Panc1 (cell line): ENCODE measurements around the gene PIP5K1C. TPM values are rescaled to one million over a fixed set of nuclear protein-coding genes. Genes with fewer than 3 reads are reported as not detected.

Experiments used
- ATAC-seq: fragments of 200-7000 bp; cut with Tn5 transposase; 2 replicates; pipeline ENCODE4 v1.9.1; 2020; ENCODE audit warnings: mild to moderate bottlenecking, moderate library complexity
- BruUV-seq: library from RNA; stranded (reverse); fragments of 400-500 nt; replicated peaks from 2 replicates; lab custom pipeline; 2021; lab: Mats Ljungman, UMichigan
- CTCF ChIA-PET: fragments of 300-600 bp; sonication (Branson Sonifier 250); formaldehyde crosslinking; loops from one replicate; lab custom pipeline; 2022; ENCODE audit warnings: antibody characterized with exemption; lab: Charles Lee
- POLR2A ChIA-PET: fragments of 300-600 bp; sonication (Branson Sonifier 250); formaldehyde crosslinking; loops from one replicate; lab custom pipeline; 2022; ENCODE audit warnings: antibody characterized with exemption; lab: Charles Lee
- DNase-seq: peaks from one replicate; pipeline ENCODE4 v3.0.0-alpha.2; 2010; ENCODE audit warnings: low read depth, low spot score
- H3K27ac ChIP-seq: 2 replicates; pipeline ENCODE4 v1.5.1; 2011; ENCODE audit warnings: mild to moderate bottlenecking, low read length, inconsistent platforms
- H3K27me3 ChIP-seq: fragments of 200-500 bp; sonication (Bioruptor generic); 2 replicates; pipeline ENCODE4 v1.6.0; 2014; ENCODE audit warnings: low read length, inconsistent platforms; ENCODE audit not compliant: control insufficient read depth, insufficient read depth
- H3K36me3 ChIP-seq: fragments of 200-500 bp; sonication (Bioruptor generic); 2 replicates; pipeline ENCODE4 v1.5.1; 2014; ENCODE audit warnings: inconsistent platforms, mild to moderate bottlenecking, low read length, moderate library complexity; ENCODE audit not compliant: control insufficient read depth, insufficient read depth
- H3K4me1 ChIP-seq: 2 replicates; pipeline ENCODE4 v1.5.1; 2011; ENCODE audit warnings: inconsistent platforms, mild to moderate bottlenecking, low read length, moderate library complexity; ENCODE audit not compliant: control insufficient read depth, insufficient read depth
- H3K4me3 ChIP-seq, 2 experiments: 2 replicates each; pipeline ENCODE4 v1.5.1; 2011 to 2012; ENCODE audit warnings: low read depth in 2 of 2, low read length in 2 of 2, mild to moderate bottlenecking in 2 of 2, inconsistent platforms in 1 of 2, moderate library complexity in 1 of 2
- H3K9me3 ChIP-seq: fragments of 200-500 bp; sonication (Bioruptor generic); 2 replicates; pipeline ENCODE4 v1.5.1; 2014; ENCODE audit warnings: low read depth, mild to moderate bottlenecking, inconsistent platforms, low read length, moderate library complexity; ENCODE audit not compliant: control insufficient read depth, insufficient read depth
- POLR2AphosphoS5 ChIP-seq: IDR thresholded peaks from 2 replicates; pipeline ENCODE4 v1.6.1; 2012; ENCODE audit warnings: mild to moderate bottlenecking, low read depth, low read length, moderate library complexity
- REST ChIP-seq, 2 experiments: IDR thresholded peaks; 2 replicates each; pipeline ENCODE4 v1.6.1; 2011 to 2012; ENCODE audit warnings: low read depth in 2 of 2, control low read depth in 1 of 2, low read length in 1 of 2, mild to moderate bottlenecking in 1 of 2, moderate library complexity in 1 of 2; ENCODE audit not compliant: insufficient read depth in 1 of 2
- SIN3A ChIP-seq: IDR thresholded peaks from 2 replicates; pipeline ENCODE4 v1.6.1; 2012; ENCODE audit warnings: low read depth, mild to moderate bottlenecking, low read length, moderate library complexity, borderline replicate concordance; ENCODE audit not compliant: insufficient read depth
- TCF7L2 ChIP-seq: IDR thresholded peaks from 2 replicates; pipeline ENCODE4 v1.6.1; 2011; ENCODE audit warnings: mild to moderate bottlenecking, low read depth, low read length, inconsistent platforms
- in situ Hi-C: cut with HindIII; loops from 2 replicates; pipeline ENCODE4 v1.10.0; 2016; ENCODE audit warnings: low sequenced_read_pairs, low pct_unique_long_range_greater_than_20kb
- intact Hi-C: fragments of 100-400 bp; cut with micrococcal nuclease; formaldehyde crosslinking; loops from one replicate; pipeline ENCODE4 v1.10.0; 2022; ENCODE audit not compliant: unreplicated experiment
- total RNA-seq: library from RNA; stranded (reverse); gene quantifications from one replicate; pipeline ENCODE4 v1.2.1, GENCODE V29; 2021; ENCODE audit not compliant: unreplicated experiment
- TF ChIP-seq, protein P1 (sequence below): fragments of 450-650 bp; IDR thresholded peaks from 2 replicates; pipeline ENCODE4 v1.5.1; 2017; ENCODE audit warnings: mild to moderate bottlenecking

PIP5K1C gene
- total RNA-seq, 1 experiment from 2014 or later: 30.6 TPM

DNA sequence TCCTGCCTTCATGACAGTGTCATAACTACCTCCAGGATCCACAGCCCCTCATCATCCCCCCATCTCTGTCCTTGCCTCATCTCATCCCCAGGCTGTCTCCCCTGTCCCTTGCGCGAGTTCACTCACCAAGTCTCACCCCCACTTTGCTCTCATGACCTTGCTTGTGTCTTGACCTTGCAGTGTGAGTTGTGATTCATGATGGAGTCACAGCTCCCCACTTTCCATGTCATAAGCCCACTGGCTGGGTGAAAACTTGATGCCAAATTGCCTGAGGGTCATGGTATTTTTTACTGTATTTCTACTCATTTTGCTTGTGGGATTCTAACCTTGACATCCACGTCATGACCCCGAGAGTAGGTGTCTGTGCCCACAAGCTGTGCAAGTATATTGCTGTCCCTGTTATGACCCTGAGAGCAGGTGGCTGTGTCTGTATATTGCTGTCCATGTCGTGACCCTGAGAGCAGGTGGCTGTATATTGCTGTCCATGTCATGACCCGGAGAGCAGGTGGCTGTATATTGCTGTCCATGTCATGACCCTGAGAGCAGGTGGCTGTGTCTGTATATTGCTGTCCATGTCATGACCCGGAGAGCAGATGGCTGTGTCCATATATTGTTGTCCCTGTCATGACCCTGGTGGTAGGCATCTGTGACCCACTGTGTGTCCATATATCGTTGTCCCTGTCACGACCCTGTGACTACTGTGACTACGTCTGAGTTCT, 37.4 kb upstream of the PIP5K1C start:
- intact Hi-C loops: no loop called here
- H3K9me3 ChIP-seq: no peaks in the 10 kb centered on the region
- TF ChIP-seq, protein P1, sequence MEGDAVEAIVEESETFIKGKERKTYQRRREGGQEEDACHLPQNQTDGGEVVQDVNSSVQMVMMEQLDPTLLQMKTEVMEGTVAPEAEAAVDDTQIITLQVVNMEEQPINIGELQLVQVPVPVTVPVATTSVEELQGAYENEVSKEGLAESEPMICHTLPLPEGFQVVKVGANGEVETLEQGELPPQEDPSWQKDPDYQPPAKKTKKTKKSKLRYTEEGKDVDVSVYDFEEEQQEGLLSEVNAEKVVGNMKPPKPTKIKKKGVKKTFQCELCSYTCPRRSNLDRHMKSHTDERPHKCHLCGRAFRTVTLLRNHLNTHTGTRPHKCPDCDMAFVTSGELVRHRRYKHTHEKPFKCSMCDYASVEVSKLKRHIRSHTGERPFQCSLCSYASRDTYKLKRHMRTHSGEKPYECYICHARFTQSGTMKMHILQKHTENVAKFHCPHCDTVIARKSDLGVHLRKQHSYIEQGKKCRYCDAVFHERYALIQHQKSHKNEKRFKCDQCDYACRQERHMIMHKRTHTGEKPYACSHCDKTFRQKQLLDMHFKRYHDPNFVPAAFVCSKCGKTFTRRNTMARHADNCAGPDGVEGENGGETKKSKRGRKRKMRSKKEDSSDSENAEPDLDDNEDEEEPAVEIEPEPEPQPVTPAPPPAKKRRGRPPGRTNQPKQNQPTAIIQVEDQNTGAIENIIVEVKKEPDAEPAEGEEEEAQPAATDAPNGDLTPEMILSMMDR: no peak
- no peak for TF ChIP-seq REST (IDR thresholded peaks at IDR 0.05; ENCODE audit: insufficient read depth in 1 of 2, low read depth in 2 of 2, low read length in 1 of 2)
- no peak for TF ChIP-seq TCF7L2
- TF ChIP-seq SIN3A: no peak
- no peak for TF ChIP-seq POLR2AphosphoS5

GRCh38 chr19:3736106-3736724, 35.9 kb upstream of the PIP5K1C start:
- Histone ChIP-seq H3K27ac (no peak overlapping the region), H3K27me3 (no peaks in the 10 kb centered on the region), H3K36me3 (no peaks in the 10 kb centered on the region), H3K4me1 (no peaks in the 10 kb centered on the region), H3K9me3 (no peaks in the 10 kb centered on the region), H3K4me3 (no peak overlapping the region)
- intact Hi-C loops (no loop called here), in situ Hi-C loops (no loop called here)
- no peak for ATAC-seq
- ChIA-PET POLR2A (no interaction called here), CTCF (no interaction called here)
- no TSS peak for BruUV-seq
- no peak for TF ChIP-seq POLR2AphosphoS5
- no peak for TF ChIP-seq SIN3A
- TF ChIP-seq TCF7L2: no peak
- TF ChIP-seq, protein P1: no peak
- TF ChIP-seq REST (IDR thresholded peaks at IDR 0.05; ENCODE audit: insufficient read depth in 1 of 2, low read depth in 2 of 2, low read length in 1 of 2): no peak
- DNase-seq: no peak

More for the DNA sequence above, 37.4 kb upstream of the PIP5K1C start:
- no peak overlapping the region for H3K4me3 ChIP-seq
- no TSS peak for BruUV-seq
- in situ Hi-C loops: no loop called here
- no peaks in the 10 kb centered on the region for H3K36me3 ChIP-seq
- no peaks in the 10 kb centered on the region for H3K4me1 ChIP-seq
- H3K27me3 ChIP-seq: no peaks in the 10 kb centered on the region
- no peak for DNase-seq
- no peak overlapping the region for H3K27ac ChIP-seq
- ChIA-PET POLR2A (no interaction called here), CTCF (no interaction called here)
- ATAC-seq: no peak
